HG03039 (cell line): ENCODE measurements around the gene TRIO.

ENCODE experiments used
- ATAC-seq: cut with Tn5 transposase; IDR thresholded peaks from one replicate; pipeline ENCODE4 v1.9.1; 2021; ENCODE audit warnings: mild to moderate bottlenecking, moderate library complexity; ENCODE audit not compliant: unreplicated experiment

TRIO gene

GRCh38 chr5:14240359-14240758 lies 97.2 kb downstream of the TRIO start:
- ATAC-seq = no peak

- no peak for ATAC-seq
Observed at GRCh38 chr5:14241141-14241540, 98.0 kb downstream of the TRIO start.

GRCh38 chr5:14242447-14242846 lies 99.3 kb downstream of the TRIO start:
- ATAC-seq = no peak

- no peak for ATAC-seq
Observed at GRCh38 chr5:14242871-14243383, 99.8 kb downstream of the TRIO start.

GRCh38 chr5:14243766-14244165 lies 100.6 kb downstream of the TRIO start:
- no peak for ATAC-seq

- ATAC-seq = no peak
Observed at GRCh38 chr5:14244721-14245120, 101.6 kb downstream of the TRIO start.

- no peak for ATAC-seq
Observed at GRCh38 chr5:14245132-14245925, 102.2 kb downstream of the TRIO start.

GRCh38 chr5:14246350-14247053 lies 103.4 kb downstream of the TRIO start:
- no peak for ATAC-seq

GRCh38 chr5:14247054-14247386 lies 103.9 kb downstream of the TRIO start:
- ATAC-seq = no peak

GRCh38 chr5:14249258-14250082 lies 106.3 kb downstream of the TRIO start:
- ATAC-seq = no peak

- ATAC-seq = peak; percentile 30
Observed at GRCh38 chr5:14250084-14250695, 107.0 kb downstream of the TRIO start.

- ATAC-seq = peak; percentile 58
Observed at GRCh38 chr5:14250748-14251701, 107.9 kb downstream of the TRIO start.

- ATAC-seq = peak; percentile 34
Observed at GRCh38 chr5:14251733-14252132, 108.6 kb downstream of the TRIO start.

- ATAC-seq = no peak
Observed at GRCh38 chr5:14252793-14253192, 109.7 kb downstream of the TRIO start.

GRCh38 chr5:14254686-14255085 lies 111.5 kb downstream of the TRIO start:
- no peak for ATAC-seq

- ATAC-seq = no peak
Observed at GRCh38 chr5:14256026-14256690, 113.0 kb downstream of the TRIO start.

GRCh38 chr5:14256756-14257393 lies 113.7 kb downstream of the TRIO start:
- ATAC-seq = no peak

GRCh38 chr5:14257995-14258403 lies 114.9 kb downstream of the TRIO start:
- peak; percentile 33 for ATAC-seq

GRCh38 chr5:14258840-14259239 lies 115.7 kb downstream of the TRIO start:
- ATAC-seq = peak; percentile 34
